Keratinocyte (primary cell): Measurements from ENCODE around the gene DKK3. TPM values are rescaled to one million over a fixed set of nuclear protein-coding genes. Genes with fewer than 3 reads are reported as not detected.

ENCODE experiments used
- DNase-seq: peaks from one replicate; pipeline ENCODE4 v3.0.0-alpha.2; 2011; ENCODE audit warnings: low read depth, missing footprints, low spot score
- FAIRE-seq: peaks from 2 replicates; lab custom pipeline; 2011; peaks lifted over from hg19 to GRCh38; lab: Jason Lieb, UNC
- H2AFZ ChIP-seq: 2 replicates; pipeline ENCODE4 v1.6.0; 2012; ENCODE audit warnings: low read length, control low read depth, inconsistent platforms; ENCODE audit not compliant: control insufficient read depth
- H3K27ac ChIP-seq: 2 replicates; pipeline ENCODE4 v1.5.1; 2011; ENCODE audit warnings: low read length; ENCODE audit not compliant: control insufficient read depth, insufficient read depth
- H3K27me3 ChIP-seq: 3 replicates; pipeline ENCODE4 v1.6.0; 2011; ENCODE audit warnings: low read length; ENCODE audit not compliant: control insufficient read depth, insufficient read depth; ENCODE audit errors: extremely low read depth
- H3K36me3 ChIP-seq, 2 experiments: 2 replicates in 1 of 2; 3 replicates in 1 of 2; pipeline ENCODE4 v1.5.1; 2011; ENCODE audit warnings: low read length in 2 of 2, mild to moderate bottlenecking in 1 of 2; ENCODE audit not compliant: control insufficient read depth in 2 of 2, insufficient read depth in 2 of 2; ENCODE audit errors: extremely low read depth in 1 of 2
- H3K4me1 ChIP-seq: 3 replicates; pipeline ENCODE4 v1.5.1; 2011; ENCODE audit warnings: low read length; ENCODE audit not compliant: control insufficient read depth, insufficient read depth; ENCODE audit errors: extremely low read depth
- H3K4me2 ChIP-seq: 3 replicates; pipeline ENCODE4 v1.6.0; 2011; ENCODE audit warnings: low read depth, low read length; ENCODE audit not compliant: control insufficient read depth, insufficient read depth; ENCODE audit errors: extremely low read depth
- H3K4me3 ChIP-seq, 3 experiments: fragments of 200-600 bp in 1 of 3; sonication (generic) in 1 of 3; 2 replicates in 2 of 3; 3 replicates in 1 of 3; pipeline ENCODE4 v1.5.1; 2011 to 2016; ENCODE audit warnings: low read length in 3 of 3, mild to moderate bottlenecking in 3 of 3, control low read depth in 2 of 3, inconsistent platforms in 1 of 3, low read depth in 1 of 3, mixed read lengths in 1 of 3, mixed run types in 1 of 3, moderate library complexity in 1 of 3; ENCODE audit not compliant: control insufficient read depth in 2 of 3, insufficient read depth in 2 of 3; ENCODE audit errors: extremely low read depth in 1 of 3
- H3K79me2 ChIP-seq: 2 replicates; pipeline ENCODE4 v1.6.0; 2012; ENCODE audit warnings: low read length; ENCODE audit not compliant: control insufficient read depth, insufficient read depth
- H3K9ac ChIP-seq: 3 replicates; pipeline ENCODE4 v1.6.0; 2011; ENCODE audit warnings: low read length; ENCODE audit not compliant: control insufficient read depth, insufficient read depth; ENCODE audit errors: extremely low read depth
- H3K9me1 ChIP-seq: 3 replicates; pipeline ENCODE4 v1.6.0; 2011; ENCODE audit warnings: low read length; ENCODE audit not compliant: control insufficient read depth, insufficient read depth; ENCODE audit errors: extremely low read depth
- H3K9me3 ChIP-seq: 2 replicates; pipeline ENCODE4 v1.5.1; 2012; ENCODE audit warnings: low read depth, low read length; ENCODE audit not compliant: control insufficient read depth
- H4K20me1 ChIP-seq: 3 replicates; pipeline ENCODE4 v1.6.0; 2011; ENCODE audit warnings: low read length; ENCODE audit not compliant: control insufficient read depth, insufficient read depth; ENCODE audit errors: extremely low read depth
- CTCF ChIP-seq, 3 experiments: IDR thresholded peaks in 1 of 3; conservative IDR thresholded peaks in 1 of 3; optimal IDR thresholded peaks in 1 of 3; 2 replicates in 2 of 3; 3 replicates in 1 of 3; pipeline versions ENCODE3 to v1.5.1; 2011; ENCODE audit warnings: low read length in 3 of 3, mild to moderate bottlenecking in 3 of 3, moderate library complexity in 2 of 3, control low read depth in 1 of 3, inconsistent platforms in 1 of 3; ENCODE audit not compliant: insufficient read depth in 2 of 3; ENCODE audit errors: extremely low read depth in 1 of 3
- EZH2 ChIP-seq: IDR thresholded peaks from one replicate; pipeline ENCODE4 v1.6.1; 2012; ENCODE audit warnings: inconsistent platforms, mild to moderate bottlenecking, low read length, moderate library complexity
- dilution Hi-C: fragments of 300-500 bp; cut with MboI; formaldehyde crosslinking; loops from one replicate; pipeline ENCODE4 v1.7.0; 2020; ENCODE audit warnings: low sequenced_read_pairs; ENCODE audit not compliant: extremely low pct_ligation_motif_present
- polyA plus RNA-seq, 5 experiments: library from polyadenylated mRNA; depleted of rRNA in 3 of 5; stranded (reverse) in 3 of 5; stranded (forward) in 1 of 5; unstranded in 1 of 5; fragments of >200 nt; gene quantifications; 1 replicate in 1 of 5; 2 replicates in 3 of 5; 3 replicates in 1 of 5; pipeline versions ENCODE4 v1.2.1 to v1.2.3, GENCODE V29; 2011 to 2012; ENCODE audit warnings: missing spikeins in 2 of 5, low read depth in 1 of 5, low replicate concordance in 1 of 5

The DKK3 gene
- polyA plus RNA-seq, 1 donor (not counting 4 experiments of a cell fraction or from before 2014, with no cell fraction given): 712 TPM

GRCh38 chr11:12024254-12024926 is 16.0 kb upstream of the DKK3 start:
- Histone ChIP-seq H3K4me1 (peaks cover 1% of the 10 kb centered on the region), H3K4me2 (no peak overlapping the region), H3K9ac (no peak overlapping the region), H3K4me3 (no peak overlapping the region), H3K27me3 (no peaks in the 10 kb centered on the region), H4K20me1 (no peaks in the 10 kb centered on the region), H3K27ac (no peak overlapping the region), H3K36me3 (no peaks in the 10 kb centered on the region), H2AFZ (no peak overlapping the region), H3K9me1 (no peaks in the 10 kb centered on the region), H3K9me3 (no peaks in the 10 kb centered on the region), H3K79me2 (no peaks in the 10 kb centered on the region)
- no peak for FAIRE-seq
- dilution Hi-C loops: no loop called here
- no peak for DNase-seq
- TF ChIP-seq CTCF (optimal IDR thresholded peaks at IDR 0.05 in 1 of 3, IDR thresholded peaks at IDR 0.05 in 1 of 3, conservative IDR thresholded peaks at IDR 0.05 in 1 of 3; ENCODE audit: extremely low read depth in 1 of 3, insufficient read depth in 2 of 3, low read length in 3 of 3) (no peak), EZH2 (no peak)

- FAIRE-seq: no peak
- Histone ChIP-seq H3K27ac (no peak overlapping the region), H3K9me1 (no peaks in the 10 kb centered on the region), H3K9me3 (no peaks in the 10 kb centered on the region), H3K79me2 (no peaks in the 10 kb centered on the region), H3K4me2 (no peak overlapping the region), H3K9ac (no peak overlapping the region), H3K36me3 (no peaks in the 10 kb centered on the region), H3K4me3 (no peak overlapping the region), H3K4me1 (peaks cover 5% of the 10 kb centered on the region), H2AFZ (no peak overlapping the region), H4K20me1 (no peaks in the 10 kb centered on the region), H3K27me3 (no peaks in the 10 kb centered on the region)
- dilution Hi-C loops: no loop called here
- TF ChIP-seq CTCF (optimal IDR thresholded peaks at IDR 0.05 in 1 of 3, IDR thresholded peaks at IDR 0.05 in 1 of 3, conservative IDR thresholded peaks at IDR 0.05 in 1 of 3; ENCODE audit: extremely low read depth in 1 of 3, insufficient read depth in 2 of 3, low read length in 3 of 3): no peak
- TF ChIP-seq EZH2: no peak
- DNase-seq: no peak
Observed at GRCh38 chr11:12023015-12023414, 14.6 kb upstream of the DKK3 start.
